DOHH2 (cell line): ENCODE measurements around the gene SLC7A4.
"Not testable (repeated sequence)": the region's sequence is repeated elsewhere in the genome, so short reads cannot be mapped to it uniquely, and the experiment has no call there.

ENCODE experiments used
- H3F3A ChIP-seq: fragments of 200-600 bp; sonication (generic), shearing (Covaris generic); 2 replicates; pipeline ENCODE4 v1.6.0; 2016; ENCODE audit warnings: antibody characterized with exemption, mild to moderate bottlenecking; ENCODE audit not compliant: control insufficient read depth, insufficient read depth
- H3K27ac ChIP-seq: fragments of 200-600 bp; sonication (generic); 2 replicates; pipeline ENCODE4 v1.5.1; 2014; ENCODE audit warnings: low read depth, mild to moderate bottlenecking, low read length, moderate library complexity
- H3K27me3 ChIP-seq: fragments of 200-600 bp; sonication (generic); 2 replicates; pipeline ENCODE4 v1.6.1; 2014; ENCODE audit warnings: mild to moderate bottlenecking, low read length, mixed read lengths; ENCODE audit not compliant: control insufficient read depth
- H3K36me3 ChIP-seq: fragments of 200-600 bp; sonication (generic); 2 replicates; pipeline ENCODE4 v1.6.1; 2014; ENCODE audit warnings: mild to moderate bottlenecking, low read length, moderate library complexity, mixed read lengths; ENCODE audit not compliant: control insufficient read depth
- H3K4me1 ChIP-seq: fragments of 200-600 bp; sonication (generic); 2 replicates; pipeline ENCODE4 v1.6.1; 2014; ENCODE audit warnings: mild to moderate bottlenecking, low read length, mixed read lengths; ENCODE audit not compliant: control insufficient read depth
- H3K4me2 ChIP-seq: fragments of 200-600 bp; sonication (generic); 2 replicates; pipeline ENCODE4 v1.6.0; 2014; ENCODE audit warnings: mild to moderate bottlenecking, low read length, moderate library complexity
- H3K4me3 ChIP-seq: fragments of 200-600 bp; sonication (generic); 2 replicates; pipeline ENCODE4 v1.5.1; 2014; ENCODE audit warnings: mild to moderate bottlenecking, low read length, mixed read lengths
- H3K79me2 ChIP-seq: fragments of 200-600 bp; sonication (generic); 2 replicates; pipeline ENCODE4 v1.6.1; 2014; ENCODE audit warnings: mild to moderate bottlenecking, low read length, mixed read lengths; ENCODE audit not compliant: control insufficient read depth
- H3K9me2 ChIP-seq: fragments of 200-600 bp; sonication (generic); replicated peaks from 2 replicates; pipeline ENCODE4 v1.6.1; 2014; ENCODE audit warnings: mild to moderate bottlenecking, low read length, mixed read lengths; ENCODE audit not compliant: control insufficient read depth
- H3K9me3 ChIP-seq: fragments of 200-600 bp; sonication (generic); 2 replicates; pipeline ENCODE4 v1.6.1; 2014; ENCODE audit warnings: antibody characterized with exemption, low read length, mixed read lengths; ENCODE audit not compliant: control insufficient read depth, insufficient read depth
- H4K20me1 ChIP-seq: fragments of 200-600 bp; sonication (generic); 2 replicates; pipeline ENCODE4 v1.6.0; 2014; ENCODE audit warnings: low read depth, mild to moderate bottlenecking, antibody characterized with exemption, low read length, moderate library complexity; ENCODE audit not compliant: control insufficient read depth, insufficient read depth
- CTCF ChIP-seq: fragments of 200-600 bp; sonication (generic); IDR thresholded peaks from one replicate; pipeline ENCODE4 v1.5.1; 2014; ENCODE audit warnings: antibody characterized with exemption, mild to moderate bottlenecking, low read depth, low read length; ENCODE audit not compliant: poor library complexity, severe bottlenecking
- EZH2phosphoT487 ChIP-seq: fragments of 200-600 bp; sonication (generic); IDR thresholded peaks from 2 replicates; pipeline ENCODE4 v1.6.1; 2017; ENCODE audit warnings: borderline replicate concordance, mild to moderate bottlenecking, antibody characterized with exemption, low read length, moderate library complexity, mixed read lengths

SLC7A4 gene

GRCh38 chr22:21067901-21068680, 35.7 kb upstream of the SLC7A4 start:
- Histone ChIP-seq H3F3A (no peaks in the 10 kb centered on the region), H3K79me2 (no peaks in the 10 kb centered on the region), H3K9me2 (no peaks in the 10 kb centered on the region), H3K4me3 (no peak overlapping the region), H3K4me2 (no peak overlapping the region), H3K36me3 (no peaks in the 10 kb centered on the region), H3K27ac (no peak overlapping the region), H4K20me1 (no peaks in the 10 kb centered on the region), H3K27me3 (peaks cover 8% of the 10 kb centered on the region), H3K4me1 (no peaks in the 10 kb centered on the region), H3K9me3 (no peaks in the 10 kb centered on the region)
- TF ChIP-seq EZH2phosphoT487, result no peak
- no peak for TF ChIP-seq CTCF

- H4K20me1 ChIP-seq, result no peaks in the 10 kb centered on the region
- no peak for TF ChIP-seq EZH2phosphoT487
- no peak for TF ChIP-seq CTCF
- H3K36me3 ChIP-seq, result no peaks in the 10 kb centered on the region
- H3K27ac ChIP-seq, result no peak overlapping the region
- peaks cover 8% of the 10 kb centered on the region for H3K27me3 ChIP-seq
- no peak overlapping the region for H3K4me3 ChIP-seq
- no peaks in the 10 kb centered on the region for H3F3A ChIP-seq
- no peaks in the 10 kb centered on the region for H3K9me2 ChIP-seq
- no peaks in the 10 kb centered on the region for H3K9me3 ChIP-seq
- H3K4me2 ChIP-seq, result no peak overlapping the region
- H3K4me1 ChIP-seq, result no peaks in the 10 kb centered on the region
- H3K79me2 ChIP-seq, result no peaks in the 10 kb centered on the region
Observed at GRCh38 chr22:21067075-21067900, 34.9 kb upstream of the SLC7A4 start.

- Histone ChIP-seq H3K9me2 (no peaks in the 10 kb centered on the region), H3K79me2 (no peaks in the 10 kb centered on the region), H3K4me1 (peaks cover 3% of the 10 kb centered on the region; the same call in 1 of the 2 replicates)
Observed at GRCh38 chr22:21064917-21065864, 32.8 kb upstream of the SLC7A4 start.

GRCh38 chr22:21064425-21064824, 32.1 kb upstream of the SLC7A4 start:
- not testable (repeated sequence) for H3K9me3 ChIP-seq, H3F3A ChIP-seq, H3K36me3 ChIP-seq, H3K4me1 ChIP-seq, H3K4me2 ChIP-seq, H3K79me2 ChIP-seq, H4K20me1 ChIP-seq, H3K9me2 ChIP-seq, H3K4me3 ChIP-seq, H3K27ac ChIP-seq, H3K27me3 ChIP-seq

More at GRCh38 chr22:21064917-21065864, 32.8 kb upstream of the SLC7A4 start:
- Histone ChIP-seq H3K4me3 (no peak overlapping the region), H3K9me3 (no peaks in the 10 kb centered on the region), H3K36me3 (no peaks in the 10 kb centered on the region), H3K27ac (no peak overlapping the region), H3K27me3 (peaks cover 8% of the 10 kb centered on the region), H3K4me2 (no peak overlapping the region), H3F3A (no peaks in the 10 kb centered on the region), H4K20me1 (no peaks in the 10 kb centered on the region)
- no peak for TF ChIP-seq EZH2phosphoT487
- TF ChIP-seq CTCF, result no peak

GRCh38 chr22:21061660-21062321, 29.4 kb upstream of the SLC7A4 start:
- not testable (repeated sequence) for H3K4me2 ChIP-seq, H3K27ac ChIP-seq, H4K20me1 ChIP-seq

More at GRCh38 chr22:21061660-21062321, 29.4 kb upstream of the SLC7A4 start:
- H3K36me3 ChIP-seq, H3K4me3 ChIP-seq, H3K4me1 ChIP-seq, H3K79me2 ChIP-seq, H3K9me2 ChIP-seq, H3F3A ChIP-seq, H3K9me3 ChIP-seq: not testable (repeated sequence)
- H3K27me3 ChIP-seq, result peaks cover 11% of the 10 kb centered on the region
